Activated naive CD4-positive, alpha-beta T cell treated with anti-CD3 and anti-CD28 coated beads, Interleukin-2, amount 10 ng/mL, durations not matched to agents 7 days and 5 days (primary cell): Measurements from ENCODE around the gene IGFL2.
"Not testable (repeated sequence)": the region's sequence is repeated elsewhere in the genome, so short reads cannot be mapped to it uniquely, and the experiment has no call there.

ENCODE experiments used
- CTCF ChIA-PET: fragments of 350-600 bp; sonication (Branson Sonifier 250); formaldehyde crosslinking; loops from one replicate; lab custom pipeline; 2021; ENCODE audit warnings: antibody characterized with exemption; lab: Charles Lee
- DNase-seq: peaks from one replicate; pipeline ENCODE4 v3.0.0-alpha.2; 2020
- H3K27ac Mint-ChIP-seq: one replicate; pipeline ENCODE4 v1.8.0; 2021; ENCODE audit warnings: mild to moderate bottlenecking, moderate library complexity, mixed read lengths
- H3K27me3 Mint-ChIP-seq: one replicate; pipeline ENCODE4 v1.8.0; 2021; ENCODE audit warnings: mild to moderate bottlenecking, mixed read lengths
- H3K36me3 Mint-ChIP-seq: one replicate; pipeline ENCODE4 v1.8.0; 2021; ENCODE audit warnings: mixed read lengths
- H3K4me1 Mint-ChIP-seq: one replicate; pipeline ENCODE4 v1.8.0; 2021; ENCODE audit warnings: mixed read lengths
- H3K4me3 Mint-ChIP-seq: one replicate; pipeline ENCODE4 v1.8.0; 2021; ENCODE audit warnings: mild to moderate bottlenecking, moderate library complexity, mixed read lengths
- H3K9me3 Mint-ChIP-seq: one replicate; pipeline ENCODE4 v1.8.0; 2021; ENCODE audit warnings: mixed read lengths

Gene IGFL2

GRCh38 chr19:46161642-46162257 lies 13.7 kb downstream of the IGFL2 start:
- not testable (repeated sequence) for H3K4me3 Mint-ChIP-seq

GRCh38 chr19:46162731-46163130 lies 14.7 kb downstream of the IGFL2 start:
- no peak overlapping the region for H3K4me3 Mint-ChIP-seq
- DNase-seq = no peak
- H3K4me1 Mint-ChIP-seq = no peaks in the 10 kb centered on the region
- H3K27me3 Mint-ChIP-seq = peaks cover 24% of the 10 kb centered on the region
- no peaks in the 10 kb centered on the region for H3K36me3 Mint-ChIP-seq
- peaks cover 15% of the 10 kb centered on the region for H3K9me3 Mint-ChIP-seq
- CTCF ChIA-PET = no interaction called here
- H3K27ac Mint-ChIP-seq = no peak overlapping the region

More at GRCh38 chr19:46161642-46162257, 13.7 kb downstream of the IGFL2 start:
- H3K36me3 Mint-ChIP-seq, H3K4me1 Mint-ChIP-seq, DNase-seq, CTCF ChIA-PET, H3K27ac Mint-ChIP-seq: not testable (repeated sequence)
- peaks cover 15% of the 10 kb centered on the region for H3K9me3 Mint-ChIP-seq
- H3K27me3 Mint-ChIP-seq = peaks cover 24% of the 10 kb centered on the region

GRCh38 chr19:46173886-46174480 lies 25.9 kb downstream of the IGFL2 start:
- Mint-ChIP-seq H3K9me3 (no peaks in the 10 kb centered on the region), H3K4me3 (no peak overlapping the region), H3K27ac (no peak overlapping the region), H3K27me3 (peaks cover 41% of the 10 kb centered on the region), H3K36me3 (no peaks in the 10 kb centered on the region), H3K4me1 (peaks cover 9% of the 10 kb centered on the region)
- no peak for DNase-seq
- CTCF ChIA-PET = interaction anchor here (0.7 to 2.7 kb wide), 3 partner anchors 15 to 91 kb away, joined by 3 to 6 read pairs (median 3); no protein-coding TSS in a partner anchor

- H3K27ac Mint-ChIP-seq = no peak overlapping the region
- CTCF ChIA-PET = no interaction called here
- DNase-seq = no peak
- peaks cover 40% of the 10 kb centered on the region for H3K27me3 Mint-ChIP-seq
- H3K9me3 Mint-ChIP-seq = no peaks in the 10 kb centered on the region
- H3K36me3 Mint-ChIP-seq = no peaks in the 10 kb centered on the region
- no peak overlapping the region for H3K4me3 Mint-ChIP-seq
- H3K4me1 Mint-ChIP-seq = peaks cover 11% of the 10 kb centered on the region
These were observed 28.2 kb downstream of the IGFL2 start for GRCh38 chr19:46176116-46176860.

GRCh38 chr19:46179076-46179759 lies 31.2 kb downstream of the IGFL2 start:
- Mint-ChIP-seq H3K4me1 (peaks cover 7% of the 10 kb centered on the region), H3K9me3 (no peaks in the 10 kb centered on the region), H3K4me3 (no peak overlapping the region), H3K27ac (no peak overlapping the region), H3K27me3 (peaks cover 48% of the 10 kb centered on the region), H3K36me3 (no peaks in the 10 kb centered on the region)
- DNase-seq = no peak
- CTCF ChIA-PET = no interaction called here

- DNase-seq = no peak
- Mint-ChIP-seq H3K27ac (no peak overlapping the region), H3K4me3 (no peak overlapping the region), H3K27me3 (peaks cover 52% of the 10 kb centered on the region), H3K4me1 (peaks cover 12% of the 10 kb centered on the region), H3K9me3 (no peaks in the 10 kb centered on the region), H3K36me3 (no peaks in the 10 kb centered on the region)
- CTCF ChIA-PET = no interaction called here
These were observed 32.8 kb downstream of the IGFL2 start for GRCh38 chr19:46180701-46181387.

GRCh38 chr19:46181388-46181779 lies 33.3 kb downstream of the IGFL2 start:
- CTCF ChIA-PET = no interaction called here
- no peak for DNase-seq
- H3K27ac Mint-ChIP-seq = no peak overlapping the region
- H3K36me3 Mint-ChIP-seq = no peaks in the 10 kb centered on the region
- no peaks in the 10 kb centered on the region for H3K9me3 Mint-ChIP-seq
- H3K4me1 Mint-ChIP-seq = peaks cover 12% of the 10 kb centered on the region
- H3K27me3 Mint-ChIP-seq = peaks cover 51% of the 10 kb centered on the region
- H3K4me3 Mint-ChIP-seq = no peak overlapping the region

GRCh38 chr19:46182476-46182875 lies 34.4 kb downstream of the IGFL2 start:
- Mint-ChIP-seq H3K27ac (no peak overlapping the region), H3K27me3 (peaks cover 47% of the 10 kb centered on the region), H3K36me3 (no peaks in the 10 kb centered on the region), H3K4me1 (peaks cover 12% of the 10 kb centered on the region), H3K9me3 (no peaks in the 10 kb centered on the region), H3K4me3 (no peak overlapping the region)
- no peak for DNase-seq
- CTCF ChIA-PET = no interaction called here

- CTCF ChIA-PET = interaction anchor here (0.6 to 1.7 kb wide), 2 partner anchors 9 to 103 kb away, joined by 3 to 4 read pairs; no protein-coding TSS in a partner anchor
- not testable (repeated sequence) for H3K27ac Mint-ChIP-seq
These were observed 37.0 kb downstream of the IGFL2 start for GRCh38 chr19:46184775-46185710.

GRCh38 chr19:46186101-46186716 lies 38.2 kb downstream of the IGFL2 start:
- CTCF ChIA-PET = interaction anchor here (0.6 kb wide), 1 partner anchor 8 kb away, joined by 3 read pairs; no protein-coding TSS in a partner anchor
- peaks cover 62% of the 10 kb centered on the region for H3K27me3 Mint-ChIP-seq
- H3K27ac Mint-ChIP-seq = no peak overlapping the region
- H3K4me3 Mint-ChIP-seq = no peak overlapping the region
- no peaks in the 10 kb centered on the region for H3K9me3 Mint-ChIP-seq
- no peak for DNase-seq
- no peaks in the 10 kb centered on the region for H3K36me3 Mint-ChIP-seq
- peaks cover 11% of the 10 kb centered on the region for H3K4me1 Mint-ChIP-seq

More at GRCh38 chr19:46184775-46185710, 37.0 kb downstream of the IGFL2 start:
- H3K4me3 Mint-ChIP-seq, H3K9me3 Mint-ChIP-seq, DNase-seq, H3K36me3 Mint-ChIP-seq: not testable (repeated sequence)
- Mint-ChIP-seq H3K4me1 (peaks cover 12% of the 10 kb centered on the region), H3K27me3 (peaks cover 51% of the 10 kb centered on the region)

- CTCF ChIA-PET = no interaction called here
- H3K4me3 Mint-ChIP-seq = no peak overlapping the region
- no peaks in the 10 kb centered on the region for H3K9me3 Mint-ChIP-seq
- no peak for DNase-seq
- H3K27me3 Mint-ChIP-seq = peaks cover 60% of the 10 kb centered on the region
- peaks cover 6% of the 10 kb centered on the region for H3K4me1 Mint-ChIP-seq
- no peaks in the 10 kb centered on the region for H3K36me3 Mint-ChIP-seq
- H3K27ac Mint-ChIP-seq = no peak overlapping the region
These were observed 38.7 kb downstream of the IGFL2 start for GRCh38 chr19:46186717-46187101.

GRCh38 chr19:46189971-46190888 lies 42.2 kb downstream of the IGFL2 start:
- CTCF ChIA-PET = interaction anchor here (0.9 to 2.3 kb wide), 4 partner anchors 17 to 164 kb away, joined by 4 to 26 read pairs (median 6); no protein-coding TSS in a partner anchor
- Mint-ChIP-seq H3K4me3 (no peak overlapping the region), H3K4me1 (no peaks in the 10 kb centered on the region), H3K27ac (no peak overlapping the region), H3K27me3 (peaks cover 63% of the 10 kb centered on the region), H3K9me3 (no peaks in the 10 kb centered on the region), H3K36me3 (no peaks in the 10 kb centered on the region)
- no peak for DNase-seq
